GM10266 (cell line): ENCODE data around the gene HTD2.

Experiments
- DNase-seq: peaks from one replicate; pipeline ENCODE4 v3.0.0; 2012; ENCODE audit errors: extremely low spot score
- CTCF ChIP-seq: IDR thresholded peaks from 2 replicates; pipeline ENCODE4 v1.5.1; 2012; ENCODE audit warnings: mild to moderate bottlenecking, low read depth; ENCODE audit not compliant: control insufficient read depth, insufficient read depth; ENCODE audit errors: missing control alignments

HTD2 gene

GRCh38 chr3:58296843-58297242 lies 9.5 kb upstream of the HTD2 start:
- no peak for TF ChIP-seq CTCF

DNA sequence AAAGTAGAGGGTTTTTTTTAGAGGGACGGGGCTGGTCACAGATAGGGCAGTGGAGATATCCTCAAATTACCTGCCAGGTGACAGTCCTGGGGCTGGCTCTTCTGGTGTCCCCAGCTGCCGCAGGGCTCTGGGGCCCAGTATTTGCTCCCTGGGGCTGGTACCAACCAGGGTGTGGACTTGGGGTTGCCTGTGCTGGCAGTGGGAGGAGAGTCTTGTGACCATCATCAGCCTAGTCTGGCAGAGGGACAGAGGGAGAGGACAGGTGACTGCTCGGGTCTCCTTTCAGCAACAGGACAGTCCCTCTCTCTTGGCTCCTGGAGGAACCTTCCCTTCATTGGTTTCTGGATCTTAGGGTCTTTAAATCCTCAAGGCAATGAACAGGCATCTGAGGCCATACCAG lies 8.1 kb upstream of the HTD2 start:
- TF ChIP-seq CTCF: no peak
- DNase-seq: no peak

More at GRCh38 chr3:58296843-58297242, 9.5 kb upstream of the HTD2 start:
- no peak for DNase-seq

DNA sequence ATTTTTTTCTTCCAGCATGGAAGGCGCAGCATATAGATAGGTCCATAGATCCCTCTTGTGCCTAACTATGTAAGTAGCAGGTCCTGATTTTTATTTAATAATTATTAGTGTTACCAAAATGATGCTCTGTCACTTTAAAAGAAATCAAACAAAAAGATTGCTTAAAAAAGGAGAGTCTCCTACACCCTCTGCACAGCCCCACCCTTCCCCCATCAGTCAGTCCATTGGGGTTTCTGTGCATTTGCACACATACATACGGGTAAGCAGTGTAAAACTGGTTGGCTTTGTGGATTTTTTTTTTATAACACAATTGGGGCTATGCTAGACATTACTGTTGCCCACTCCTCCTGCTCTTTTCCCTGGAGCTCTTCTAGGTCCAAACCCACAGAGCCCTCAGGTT lies 7.2 kb upstream of the HTD2 start:
- TF ChIP-seq CTCF: no peak
- DNase-seq: no peak

GRCh38 chr3:58299839-58300516 lies 6.3 kb upstream of the HTD2 start:
- DNase-seq: no peak
- peak; percentile 55 for TF ChIP-seq CTCF

DNA sequence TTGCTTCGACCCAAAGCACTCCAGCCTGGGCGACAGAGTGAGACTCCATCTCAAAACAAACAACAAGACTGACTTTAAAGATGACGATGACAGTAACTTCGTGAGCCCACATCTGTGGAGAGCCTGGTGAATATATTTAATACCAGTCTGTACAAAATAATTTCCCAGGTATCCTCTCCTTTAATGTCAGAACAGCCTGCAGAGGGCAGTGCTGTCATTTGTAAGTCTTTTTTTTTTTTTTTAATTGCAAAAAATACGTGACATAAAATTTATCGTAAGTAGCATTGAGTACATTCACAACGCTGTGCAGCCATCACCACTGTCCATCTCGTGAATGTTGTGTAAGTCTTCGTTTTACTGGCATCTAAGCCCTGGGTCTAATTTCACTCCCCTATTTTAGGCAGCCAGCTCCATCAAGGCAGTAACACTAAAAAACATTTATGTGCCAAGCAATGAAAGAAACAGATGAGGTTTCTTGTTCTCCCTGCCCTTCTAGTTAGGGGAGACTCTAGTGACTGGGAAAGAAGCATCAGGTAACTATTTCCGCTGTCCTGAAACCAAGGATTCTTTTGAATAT lies 1.4 kb downstream of the HTD2 start:
- DNase-seq: no peak
- peak; percentile 58 for TF ChIP-seq CTCF

GRCh38 chr3:58308728-58309127 lies 2.4 kb downstream of the HTD2 start:
- no peak for DNase-seq
- no peak for TF ChIP-seq CTCF

GRCh38 chr3:58317811-58318210 lies 11.5 kb downstream of the HTD2 start:
- no peak for TF ChIP-seq CTCF
- DNase-seq: no peak
